ENCODE results near the gene PRXL2C.
"Not testable (repeated sequence)": the region's sequence is repeated elsewhere in the genome, so short reads cannot be mapped to it uniquely, and the experiment has no call there.

Gene PRXL2C

DNA sequence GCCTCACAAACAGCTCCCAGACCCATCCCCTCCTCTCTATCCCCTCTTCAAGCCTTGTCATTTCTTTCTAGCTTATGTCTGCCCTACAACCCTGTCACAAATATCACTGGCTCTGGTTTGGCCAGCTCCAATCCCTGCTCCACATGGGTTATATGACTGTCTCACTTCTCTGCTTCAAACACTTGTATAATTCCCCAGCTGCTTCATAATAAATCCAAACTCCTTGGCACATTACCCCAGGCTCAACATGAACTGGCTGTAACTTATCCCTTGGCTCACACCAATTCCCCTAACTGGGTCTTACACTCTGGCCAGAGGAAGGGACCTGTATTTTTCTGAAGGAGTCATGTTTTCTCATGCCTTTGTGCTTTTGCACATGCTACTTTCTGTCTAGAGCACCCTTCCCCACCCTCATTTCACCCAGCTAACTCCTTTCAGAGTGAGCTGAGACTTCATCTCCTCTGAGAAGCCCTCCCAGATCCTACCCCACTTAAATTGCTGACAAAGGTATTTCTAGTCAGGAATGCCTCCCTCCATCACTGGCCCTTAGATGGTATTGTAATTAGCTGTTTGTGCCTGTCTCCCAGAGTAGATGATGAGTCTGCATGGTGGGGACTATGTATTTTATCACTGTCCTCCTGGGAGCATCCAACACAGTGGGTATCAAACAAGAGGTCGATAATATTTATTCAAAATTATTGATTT lies 5.3 kb downstream of the PRXL2C start:
- no peak for DNase-seq

DNA sequence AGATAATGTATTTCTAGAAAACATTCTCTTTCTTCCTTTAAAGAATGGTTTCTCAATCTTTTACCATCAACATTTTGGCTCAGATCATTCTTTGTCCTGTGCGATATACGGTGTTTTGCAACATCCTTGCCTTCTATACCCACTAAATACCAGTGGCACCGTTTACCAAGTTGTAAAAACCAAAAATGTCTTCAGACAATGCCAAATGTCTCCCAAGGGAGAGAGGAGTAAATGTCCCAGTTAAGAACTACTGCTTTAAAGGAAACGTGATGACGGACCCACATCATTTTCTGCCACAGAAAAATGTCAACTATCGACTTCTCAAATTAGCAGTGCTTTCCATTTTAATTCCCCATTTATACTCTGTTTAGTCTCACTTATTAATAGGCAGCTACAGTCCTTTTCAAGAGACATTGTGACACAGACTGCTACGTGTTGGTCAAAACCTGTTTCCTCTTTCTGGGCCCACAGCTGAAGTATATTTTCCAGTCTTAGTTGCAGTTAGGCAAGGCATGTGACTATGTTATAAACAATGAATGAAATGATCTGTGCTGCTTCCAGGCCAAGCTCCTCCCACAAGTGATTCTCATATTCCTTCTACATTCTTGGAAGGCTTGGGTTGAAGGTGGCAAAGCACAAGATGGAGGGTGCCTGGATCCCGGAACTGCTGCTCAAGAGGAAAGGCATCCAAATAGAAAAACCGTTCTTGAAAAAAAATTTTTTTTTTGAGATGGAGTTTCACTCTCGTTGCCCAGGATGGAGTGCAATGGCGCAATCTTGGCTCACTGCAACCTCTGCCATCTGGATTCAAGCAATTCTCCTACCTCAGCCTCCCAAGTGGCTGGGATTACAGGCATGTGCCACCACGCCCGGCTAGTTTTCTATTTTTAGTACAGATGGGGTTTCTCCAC lies 8.8 kb downstream of the PRXL2C start:
- peak; percentile 3 to 21 for DNase-seq

DNA sequence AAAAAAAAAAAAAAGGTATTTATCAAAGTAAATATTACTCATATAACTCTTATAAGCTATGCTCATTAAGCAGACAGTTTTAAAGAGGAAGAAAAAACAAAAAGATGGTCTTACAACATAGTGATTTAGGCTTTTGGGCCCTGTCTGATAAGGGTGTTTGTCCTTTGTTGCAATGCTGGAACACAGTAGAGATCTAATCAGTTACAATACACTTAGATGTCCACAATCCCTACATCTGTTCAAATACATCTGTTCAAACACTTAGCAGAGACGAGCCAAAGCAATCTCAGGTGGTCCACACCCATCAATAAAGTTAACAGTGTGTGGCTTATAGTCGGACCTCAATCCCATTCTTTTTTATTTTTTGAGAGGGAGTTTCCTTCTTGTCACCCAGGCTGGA lies 11.0 kb downstream of the PRXL2C start:
- no peak for DNase-seq

- DNase-seq, result no peak
Measured at GRCh38 chr9:96641514-96641913, 13.6 kb downstream of the PRXL2C start.

- DNase-seq, result no peak
Measured at GRCh38 chr9:96638606-96639364, 16.3 kb downstream of the PRXL2C start.

DNA sequence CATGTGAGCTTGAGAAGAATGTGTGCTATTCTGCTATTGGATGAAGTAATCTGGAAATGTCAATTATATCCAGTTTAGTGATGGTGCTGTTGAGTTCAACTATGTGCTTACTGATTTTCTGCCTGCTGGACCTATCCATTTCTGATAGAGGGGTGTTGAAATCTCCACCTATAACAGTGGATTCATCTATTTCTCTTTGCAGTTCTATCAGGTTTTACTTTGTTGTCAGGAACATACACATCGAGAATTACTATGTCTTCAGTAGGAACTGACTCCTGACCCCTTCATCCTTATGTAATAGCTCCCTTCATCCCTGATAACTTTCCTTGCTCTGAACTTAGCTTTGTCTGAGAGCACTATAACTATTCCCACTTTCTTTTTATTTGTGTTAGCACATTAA lies 18.7 kb downstream of the PRXL2C start:
- no peak for DNase-seq

- DNase-seq, result not testable (repeated sequence)
Measured at GRCh38 chr9:96633579-96633978, 21.5 kb downstream of the PRXL2C start.

DNA sequence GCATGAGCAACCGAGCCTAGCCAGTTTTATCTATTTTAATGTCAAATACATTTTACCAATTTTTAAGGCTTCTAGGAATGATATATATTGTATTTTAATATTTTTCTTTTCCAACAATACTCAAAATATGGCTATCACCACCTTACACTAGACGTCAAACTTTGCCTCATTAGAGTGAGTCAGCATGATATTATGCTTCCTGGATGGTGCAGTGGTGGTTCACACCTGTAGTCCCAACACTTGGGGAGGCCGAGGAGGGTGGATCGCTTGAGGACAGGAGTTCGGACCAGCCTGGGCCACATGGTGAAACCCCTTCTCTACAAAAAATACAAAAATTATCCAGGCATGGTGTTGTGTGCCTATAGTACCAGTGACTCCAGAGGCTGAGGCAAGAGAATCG lies 28.2 kb downstream of the PRXL2C start:
- DNase-seq, result no peak

DNA sequence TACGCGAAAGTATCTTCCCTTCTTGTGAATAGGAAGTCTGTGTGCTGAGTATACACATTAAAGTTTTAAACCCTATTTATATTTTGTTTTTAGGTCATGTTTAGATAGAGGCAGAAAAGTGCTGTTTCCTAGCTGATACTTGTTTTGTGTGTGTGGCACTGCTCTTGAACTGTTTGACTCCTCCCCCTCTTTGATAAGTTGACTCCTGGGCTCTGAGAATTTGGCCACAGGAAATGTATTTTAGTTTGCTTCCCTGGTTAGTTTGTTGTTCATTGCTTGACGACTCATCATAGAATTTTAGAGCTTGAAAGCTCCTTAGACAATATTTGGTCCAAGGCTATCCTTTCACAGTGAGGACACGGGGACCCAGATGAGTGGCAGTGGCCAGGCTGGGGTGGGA lies 33.5 kb downstream of the PRXL2C start:
- DNase-seq, result no peak

- DNase-seq, result no peak
Measured at GRCh38 chr9:96620832-96621269, 34.3 kb downstream of the PRXL2C start.

- DNase-seq, result no peak
Measured at GRCh38 chr9:96620181-96620514, 35.0 kb downstream of the PRXL2C start.

GRCh38 chr9:96619491-96620180 lies 35.5 kb downstream of the PRXL2C start, which contains the start of gene CDC14B:
Gene CDC14B (minus strand): TSS chr9:96619843. CDS start chr9:96619378, 465 bp downstream.
- peak; percentile 78 to 84 for DNase-seq

DNA sequence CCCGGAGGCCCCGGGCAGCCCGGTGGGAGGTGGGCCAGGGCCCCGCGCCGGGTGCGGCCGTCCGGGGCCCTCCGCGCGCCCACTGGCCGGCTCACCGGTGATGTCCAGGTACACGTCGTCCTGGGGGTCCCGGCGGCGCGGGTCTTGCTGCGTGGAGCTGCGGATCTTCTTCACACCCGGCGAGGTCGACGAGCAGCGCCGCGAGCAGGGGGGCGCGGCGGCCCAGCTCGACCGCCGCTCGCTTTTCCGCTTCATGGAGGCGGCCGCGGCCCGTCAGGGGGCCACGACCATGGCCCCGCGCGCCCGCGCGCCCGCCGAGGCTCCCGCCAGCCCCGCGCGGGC lies 36.0 kb downstream of the PRXL2C start:
- no peak for DNase-seq

- DNase-seq, result no peak
Measured at GRCh38 chr9:96618209-96619123, 36.7 kb downstream of the PRXL2C start.

DNA sequence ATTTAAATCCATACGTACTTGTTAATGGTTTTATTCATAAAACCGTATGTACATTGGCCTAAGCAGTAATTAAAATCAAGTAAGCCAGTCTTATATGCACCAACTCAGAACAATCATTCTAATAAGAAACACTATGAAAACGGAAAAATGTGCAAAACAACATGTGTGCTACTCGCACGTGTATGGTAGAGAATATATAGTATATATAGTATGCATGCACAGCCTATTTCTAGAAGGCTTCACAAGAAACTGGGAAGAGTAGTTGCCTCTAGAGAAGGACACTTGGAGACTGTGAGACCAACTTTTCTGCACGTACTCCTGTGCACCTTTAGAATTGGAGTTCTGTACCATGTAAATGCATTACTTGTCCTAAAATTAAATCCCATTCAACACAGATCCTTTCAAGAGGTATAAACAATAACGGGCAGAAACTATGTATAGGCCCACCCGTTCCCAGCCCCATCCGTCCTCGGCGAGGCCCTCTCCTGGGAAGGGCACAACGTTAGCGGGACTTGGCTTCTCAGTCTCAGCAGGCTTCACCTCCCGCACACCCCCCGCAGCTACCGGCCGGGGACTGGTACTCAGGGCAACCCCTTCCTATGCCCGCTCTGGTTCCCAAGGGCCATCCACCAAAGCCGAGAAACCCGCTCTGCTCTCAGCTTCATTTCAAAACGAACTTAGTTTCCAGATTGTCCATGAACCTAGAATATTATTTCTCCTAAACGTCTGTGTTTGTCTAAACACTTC lies 37.5 kb downstream of the PRXL2C start:
- no peak for DNase-seq

- DNase-seq, result no peak
Measured at GRCh38 chr9:96616817-96617438, 38.2 kb downstream of the PRXL2C start.

DNA sequence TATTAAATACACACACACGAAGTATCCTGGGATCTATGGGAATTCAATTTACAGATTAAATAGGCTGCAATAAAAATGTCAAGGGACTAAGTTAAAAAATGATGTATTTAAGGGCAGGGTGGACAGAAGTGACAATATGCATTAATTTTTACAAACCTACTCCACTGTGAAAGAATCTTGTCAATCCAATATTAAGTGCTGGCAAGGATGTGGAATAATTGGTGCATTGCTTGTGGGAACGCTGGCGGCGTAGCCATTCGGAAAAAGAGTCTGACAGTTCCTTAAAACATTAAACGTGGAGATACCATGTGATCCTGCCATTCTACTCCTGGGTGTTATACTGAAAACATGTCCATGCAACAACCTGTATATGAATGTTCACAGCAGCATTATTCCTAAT lies 39.7 kb downstream of the PRXL2C start:
- no peak for DNase-seq

DNA sequence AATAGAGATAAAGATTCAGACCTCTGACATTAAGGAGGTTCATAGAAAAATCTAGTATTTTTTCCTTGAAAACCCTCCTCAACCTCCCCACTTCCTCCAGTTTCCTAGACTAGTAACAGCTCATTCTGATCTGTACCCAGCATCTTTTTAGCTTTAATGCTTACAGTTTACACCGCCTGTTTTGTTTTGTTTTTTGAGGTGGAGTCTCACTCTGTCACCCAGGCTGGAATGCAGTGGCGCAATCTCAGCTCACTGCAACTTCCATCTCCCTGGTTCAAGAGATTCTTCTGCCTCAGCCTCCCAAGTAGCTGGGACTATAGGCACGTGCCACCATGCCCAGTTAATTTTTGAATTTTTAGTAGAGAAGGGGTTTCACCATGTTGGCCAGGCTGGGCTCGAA lies 40.5 kb downstream of the PRXL2C start:
- not testable (repeated sequence) for DNase-seq

DNA sequence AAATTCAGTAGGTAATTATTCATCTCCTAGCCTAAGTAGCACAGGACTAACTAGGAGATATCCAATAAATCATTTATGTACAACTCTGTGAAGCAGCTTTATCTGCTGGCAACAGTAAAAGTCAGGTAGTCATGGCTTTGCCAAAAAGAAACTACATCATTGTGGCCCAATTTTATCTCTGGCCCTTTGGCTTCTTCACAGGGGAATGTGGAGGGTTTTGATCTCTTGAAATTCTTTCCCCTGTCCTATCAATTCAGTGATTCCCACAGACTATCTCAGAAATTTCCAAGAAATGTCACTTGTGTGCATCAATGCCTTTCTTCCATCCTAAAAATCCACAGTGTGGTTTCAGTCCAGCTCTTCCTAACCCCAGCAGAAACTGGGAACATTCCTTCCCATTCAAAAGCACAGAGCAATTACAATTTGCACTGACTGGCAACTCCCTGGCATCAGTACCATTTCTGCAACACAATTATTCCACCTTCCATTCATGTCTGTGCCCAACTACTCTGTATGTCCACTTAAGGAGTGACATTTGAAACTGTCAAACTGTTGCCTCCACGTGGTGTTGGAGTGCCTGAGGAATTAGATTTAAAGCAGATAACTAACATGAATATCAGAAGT lies 42.0 kb downstream of the PRXL2C start:
- DNase-seq, result no peak

Data from CD4-positive, alpha-beta T cell treated with Interleukin-1 beta for 1 hour (primary cell).